ENCODE measurements around the gene FGF9.

DNA sequence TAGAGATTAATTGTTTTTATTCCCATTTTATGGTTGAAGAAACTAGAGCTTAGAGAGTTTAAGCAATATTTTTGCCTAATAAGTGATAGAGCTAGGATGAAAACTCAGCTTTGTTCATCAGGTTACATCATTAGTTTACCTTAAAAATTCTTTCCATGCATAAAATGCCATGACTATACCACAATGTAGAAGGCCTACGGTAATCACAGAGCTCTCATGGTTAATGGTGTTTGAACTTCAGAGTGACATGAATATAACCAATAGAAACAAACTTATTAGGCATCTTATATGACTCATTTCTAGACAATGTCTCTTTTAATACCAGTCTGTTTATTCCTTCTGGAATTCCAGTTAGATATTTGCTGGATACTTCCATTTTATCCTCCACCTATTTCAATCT lies 78.5 kb downstream of the FGF9 start:
- TF ChIP-seq EZH2 (IDR thresholded peaks at IDR 0.05; ENCODE audit: insufficient read depth, poor library complexity, severe bottlenecking) (no peak), EZH2phosphoT487 (IDR thresholded peaks at IDR 0.05; ENCODE audit: insufficient read depth, low read depth) (no peak)

Data from GM23248 (cell line).